ENCODE data around the gene OR2S2.

OR2S2 gene

DNA sequence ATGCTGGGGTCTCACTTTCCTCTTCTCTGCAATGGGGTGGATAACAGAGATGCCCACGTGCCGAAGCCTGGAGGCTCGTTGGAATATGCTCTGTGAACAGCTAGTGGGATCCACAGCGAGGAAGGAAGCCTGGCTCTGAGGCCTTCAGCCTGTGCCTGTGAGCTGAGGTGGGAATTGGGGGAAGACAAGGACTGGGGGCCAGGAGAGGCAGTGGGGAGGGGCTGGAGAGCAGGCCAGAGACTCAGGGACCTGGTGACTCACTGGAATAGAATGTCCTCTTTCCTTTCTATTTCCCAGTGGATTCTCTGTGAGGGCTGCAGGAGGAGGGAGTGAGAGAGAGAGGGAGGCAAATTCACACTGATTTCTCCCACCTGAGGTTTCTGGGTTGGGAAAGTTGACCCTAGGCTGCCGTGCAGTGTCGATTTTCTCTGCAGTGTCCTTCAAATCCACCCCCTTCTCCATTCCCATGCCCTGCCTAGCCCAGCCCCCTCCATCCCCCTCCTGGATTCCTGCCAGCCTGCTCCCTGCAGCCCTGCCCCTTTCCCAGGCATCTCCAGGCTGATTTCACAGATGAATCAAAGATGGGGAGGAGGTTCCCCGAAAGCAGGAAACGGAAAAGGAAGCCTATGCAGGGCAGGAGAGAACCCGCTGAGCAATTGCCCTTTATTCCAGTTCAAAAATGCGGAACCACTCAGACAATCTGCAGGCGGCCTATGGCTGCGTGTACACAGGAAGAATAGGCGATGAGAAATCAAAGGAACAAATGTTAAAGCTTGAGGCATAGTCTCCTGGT, 50.0 kb downstream of the OR2S2 start:
- DNase-seq = no peak

Data from NCI-H1436 treated with DMSO at 0.1 percent for 48 hours (cell line).